BJ (cell line): ENCODE data around the gene UBE2L5. TPM values are rescaled to one million over a fixed set of nuclear protein-coding genes. Genes with fewer than 3 reads are reported as not detected.

Source experiments
- CTCF ChIA-PET: fragments of 350-600 bp; formaldehyde crosslinking; extraction: SDS; loops from one replicate; lab custom pipeline; 2021; ENCODE audit warnings: antibody characterized with exemption, inconsistent platforms; lab: Yijun Ruan, JAX
- POLR2A ChIA-PET: fragments of 300-600 bp; sonication (Branson Sonifier 250); formaldehyde crosslinking; extraction: SDS; loops from one replicate; lab custom pipeline; 2021; ENCODE audit warnings: antibody characterized with exemption; lab: Charles Lee
- DNase-seq: peaks from one replicate; pipeline ENCODE4 v3.0.0-alpha.2; 2011; ENCODE audit warnings: low read depth
- H3K27me3 ChIP-seq: 2 replicates; pipeline ENCODE4 v1.6.0; 2011; ENCODE audit warnings: low read length; ENCODE audit not compliant: control insufficient read depth, insufficient read depth
- H3K36me3 ChIP-seq: 2 replicates; pipeline ENCODE4 v1.5.1; 2011; ENCODE audit warnings: low read length; ENCODE audit not compliant: control insufficient read depth, insufficient read depth
- H3K4me3 ChIP-seq: 2 replicates; pipeline ENCODE4 v1.5.1; 2011; ENCODE audit warnings: low read depth, mild to moderate bottlenecking, control low read depth, low read length
- CTCF ChIP-seq: IDR thresholded peaks from 2 replicates; pipeline ENCODE4 v1.5.1; 2011; ENCODE audit warnings: low read depth, mild to moderate bottlenecking, control low read depth, inconsistent platforms, low read length, moderate library complexity; ENCODE audit not compliant: insufficient read depth
- polyA plus RNA-seq: library from polyadenylated mRNA; depleted of rRNA; stranded (reverse); fragments of >200 nt; gene quantifications from 2 replicates; pipeline ENCODE4 v1.2.3, GENCODE V29; 2011

The UBE2L5 gene
- polyA plus RNA-seq, 1 experiment = not detected

DNA sequence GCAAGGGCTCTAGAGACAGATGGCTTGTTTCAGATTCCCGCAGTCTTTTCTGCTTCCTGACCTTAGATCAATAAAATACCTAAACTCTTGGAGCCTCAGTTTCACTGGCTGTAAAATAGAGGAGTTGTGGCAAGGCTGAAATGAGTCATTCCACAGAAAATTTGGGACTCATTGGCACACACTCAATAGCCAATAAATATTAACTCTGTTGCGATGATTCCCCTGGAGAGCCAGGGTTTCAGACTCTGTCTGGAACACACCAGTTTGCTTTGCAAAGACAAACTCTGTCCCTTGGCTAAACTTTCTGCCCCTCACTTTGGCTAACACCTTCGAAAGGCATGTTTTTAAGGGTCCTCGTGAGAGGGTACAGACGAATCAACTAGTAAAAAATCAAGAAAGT lies 18.1 kb upstream of the UBE2L5 start:
- Histone ChIP-seq H3K36me3 (no peaks in the 10 kb centered on the region), H3K27me3 (no peaks in the 10 kb centered on the region), H3K4me3 (no peak overlapping the region)
- POLR2A ChIA-PET = no interaction called here
- TF ChIP-seq CTCF = no peak
- DNase-seq = no peak
- CTCF ChIA-PET = no interaction called here

- no peaks in the 10 kb centered on the region for H3K36me3 ChIP-seq
- CTCF ChIA-PET = interaction anchor here (0.5 to 2.9 kb wide), 5 partner anchors 9 to 71 kb away, joined by 3 to 15 read pairs (median 4); no protein-coding TSS in a partner anchor
- H3K4me3 ChIP-seq = no peak overlapping the region
- POLR2A ChIA-PET = no interaction called here
- DNase-seq = no peak
- no peaks in the 10 kb centered on the region for H3K27me3 ChIP-seq
- TF ChIP-seq CTCF = no peak
Measured at GRCh38 chr13:30406779-30407416, 15.4 kb upstream of the UBE2L5 start.

- DNase-seq = no peak
- peak; percentile 74 for TF ChIP-seq CTCF
- POLR2A ChIA-PET = interaction anchor here (0.5 kb wide), 1 partner anchor 176 kb away, joined by 4 read pairs; no protein-coding TSS in a partner anchor
- CTCF ChIA-PET = interaction anchor here (0.6 to 2.9 kb wide), 8 partner anchors 8 to 202 kb away, joined by 3 to 15 read pairs (median 4); no protein-coding TSS in a partner anchor
- H3K4me3 ChIP-seq = peak overlapping the region; percentile 7
- H3K27me3 ChIP-seq = no peaks in the 10 kb centered on the region
- no peaks in the 10 kb centered on the region for H3K36me3 ChIP-seq
Measured at GRCh38 chr13:30408319-30409101, 13.8 kb upstream of the UBE2L5 start.

DNA sequence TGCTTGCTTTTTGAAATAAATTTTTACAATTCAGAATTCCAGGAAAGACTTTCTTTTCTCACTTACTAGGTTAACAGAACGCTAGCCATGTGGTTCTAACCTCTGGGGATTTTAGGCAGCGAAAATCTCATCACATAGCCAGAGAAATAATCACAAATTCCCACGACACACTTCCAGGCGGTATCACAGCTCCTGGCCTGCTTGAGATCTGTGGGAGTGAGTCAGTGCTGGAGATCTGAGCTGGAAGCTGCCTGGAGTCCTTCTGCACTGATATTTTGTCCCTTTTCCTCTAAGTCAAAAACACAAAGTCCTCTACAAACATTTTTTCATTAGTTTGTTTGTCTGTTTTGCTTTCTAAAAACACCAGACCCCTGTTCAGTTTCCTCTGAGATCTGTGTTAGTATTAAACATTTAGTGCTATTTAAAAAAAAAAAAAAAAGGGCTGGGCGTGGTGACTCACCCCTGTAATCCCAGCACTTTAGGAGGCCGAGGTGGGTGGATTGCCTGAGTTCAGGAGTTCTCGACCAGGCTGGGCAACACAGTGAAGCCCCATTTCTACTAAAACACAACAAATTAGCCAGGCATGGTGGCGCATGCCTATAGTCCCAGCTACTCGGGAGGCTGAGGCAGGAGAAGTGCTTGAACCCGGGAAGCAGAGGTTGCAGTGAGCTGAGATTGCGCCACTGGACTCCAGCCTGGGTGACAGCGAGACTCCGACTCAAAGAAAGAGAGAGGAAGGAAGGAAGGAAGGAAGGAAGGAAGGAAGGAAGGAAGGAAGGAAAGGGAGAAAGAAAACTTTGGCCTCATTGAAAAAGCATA lies 12.2 kb upstream of the UBE2L5 start:
- ChIA-PET CTCF (interaction anchor here (0.6 to 0.7 kb wide), 2 partner anchors 14 to 107 kb away, joined by 3 read pairs; no protein-coding TSS in a partner anchor), POLR2A (interaction anchor here (0.7 kb wide), 1 partner anchor 68 kb away, joined by 3 read pairs; no protein-coding TSS in a partner anchor)
- no peaks in the 10 kb centered on the region for H3K27me3 ChIP-seq
- no peak overlapping the region for H3K4me3 ChIP-seq
- H3K36me3 ChIP-seq = no peaks in the 10 kb centered on the region
- no peak for DNase-seq
- no peak for TF ChIP-seq CTCF
